Endothelial cell (in vitro differentiated cells): ENCODE data around the gene CNOT10. TPM values are rescaled to one million over a fixed set of nuclear protein-coding genes. Genes with fewer than 3 reads are reported as not detected.
"Not testable (repeated sequence)": the region's sequence is repeated elsewhere in the genome, so short reads cannot be mapped to it uniquely, and the experiment has no call there.

ENCODE experiments used
- DNase-seq: peaks from one replicate; pipeline ENCODE4 v3.0.0; 2021; ENCODE audit warnings: low spot score
- H3K27ac Mint-ChIP-seq: one replicate; pipeline ENCODE4 v1.8.0; 2021; ENCODE audit warnings: mixed read lengths, inconsistent platforms; ENCODE audit not compliant: unreplicated experiment
- H3K27me3 Mint-ChIP-seq: one replicate; pipeline ENCODE4 v1.8.0; 2021; ENCODE audit warnings: mild to moderate bottlenecking, moderate library complexity, mixed read lengths, inconsistent platforms; ENCODE audit not compliant: unreplicated experiment
- H3K36me3 Mint-ChIP-seq: one replicate; pipeline ENCODE4 v1.8.0; 2021; ENCODE audit warnings: mild to moderate bottlenecking, low read depth, mixed read lengths, inconsistent platforms; ENCODE audit not compliant: unreplicated experiment
- H3K4me1 Mint-ChIP-seq: one replicate; pipeline ENCODE4 v1.8.0; 2021; ENCODE audit warnings: mild to moderate bottlenecking, mixed read lengths, inconsistent platforms; ENCODE audit not compliant: unreplicated experiment
- H3K4me3 Mint-ChIP-seq: one replicate; pipeline ENCODE4 v1.8.0; 2021; ENCODE audit warnings: mild to moderate bottlenecking, mixed read lengths, inconsistent platforms; ENCODE audit not compliant: unreplicated experiment
- H3K9me3 Mint-ChIP-seq: one replicate; pipeline ENCODE4 v1.8.0; 2021; ENCODE audit warnings: mixed read lengths, inconsistent platforms; ENCODE audit not compliant: unreplicated experiment
- total RNA-seq: library from RNA; stranded (reverse); fragmentation: NEBNext Ultra II Directional; extraction: Animal tissue kit (Norgen Biotek cat#: 25700); gene quantifications from one replicate; pipeline ENCODE4 v1.2.1, GENCODE V29; 2021; ENCODE audit not compliant: unreplicated experiment
- TF ChIP-seq, protein P1 (sequence below): fragments of 200-600 bp; sonication (generic); IDR thresholded peaks from one replicate; pipeline ENCODE4 v1.5.0; 2021; ENCODE audit warnings: antibody characterized with exemption; ENCODE audit not compliant: unreplicated experiment

The CNOT10 gene
- total RNA-seq, 1 donor from 2014 or later: 42.1 TPM

DNA sequence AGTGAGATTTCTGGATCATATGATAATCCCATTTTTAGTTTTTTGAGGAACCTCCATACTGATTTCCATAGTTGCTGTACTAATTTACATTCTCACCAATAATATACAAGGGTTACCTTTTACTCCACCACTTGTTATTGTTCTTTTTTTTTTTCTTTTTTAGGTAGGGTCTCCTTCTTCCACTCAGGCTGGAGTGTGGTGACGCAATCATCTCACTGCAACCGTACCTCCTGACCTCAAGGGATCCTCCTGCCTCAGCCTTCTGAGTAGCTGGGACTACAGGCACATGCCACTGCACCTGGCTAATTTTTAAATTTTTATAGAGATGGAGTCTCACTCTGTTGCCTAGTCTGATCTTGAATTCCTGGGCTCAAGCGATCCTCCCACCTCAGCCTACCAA lies 24.4 kb upstream of the CNOT10 start:
- no peak for DNase-seq
- no peaks in the 10 kb centered on the region for H3K9me3 Mint-ChIP-seq
- H3K36me3 Mint-ChIP-seq: peaks cover 4% of the 10 kb centered on the region
- no peaks in the 10 kb centered on the region for H3K27me3 Mint-ChIP-seq
- H3K27ac Mint-ChIP-seq: no peak overlapping the region
- no peak overlapping the region for H3K4me3 Mint-ChIP-seq
- TF ChIP-seq, protein P1, sequence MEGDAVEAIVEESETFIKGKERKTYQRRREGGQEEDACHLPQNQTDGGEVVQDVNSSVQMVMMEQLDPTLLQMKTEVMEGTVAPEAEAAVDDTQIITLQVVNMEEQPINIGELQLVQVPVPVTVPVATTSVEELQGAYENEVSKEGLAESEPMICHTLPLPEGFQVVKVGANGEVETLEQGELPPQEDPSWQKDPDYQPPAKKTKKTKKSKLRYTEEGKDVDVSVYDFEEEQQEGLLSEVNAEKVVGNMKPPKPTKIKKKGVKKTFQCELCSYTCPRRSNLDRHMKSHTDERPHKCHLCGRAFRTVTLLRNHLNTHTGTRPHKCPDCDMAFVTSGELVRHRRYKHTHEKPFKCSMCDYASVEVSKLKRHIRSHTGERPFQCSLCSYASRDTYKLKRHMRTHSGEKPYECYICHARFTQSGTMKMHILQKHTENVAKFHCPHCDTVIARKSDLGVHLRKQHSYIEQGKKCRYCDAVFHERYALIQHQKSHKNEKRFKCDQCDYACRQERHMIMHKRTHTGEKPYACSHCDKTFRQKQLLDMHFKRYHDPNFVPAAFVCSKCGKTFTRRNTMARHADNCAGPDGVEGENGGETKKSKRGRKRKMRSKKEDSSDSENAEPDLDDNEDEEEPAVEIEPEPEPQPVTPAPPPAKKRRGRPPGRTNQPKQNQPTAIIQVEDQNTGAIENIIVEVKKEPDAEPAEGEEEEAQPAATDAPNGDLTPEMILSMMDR: no peak
- peaks cover 13% of the 10 kb centered on the region for H3K4me1 Mint-ChIP-seq

DNA sequence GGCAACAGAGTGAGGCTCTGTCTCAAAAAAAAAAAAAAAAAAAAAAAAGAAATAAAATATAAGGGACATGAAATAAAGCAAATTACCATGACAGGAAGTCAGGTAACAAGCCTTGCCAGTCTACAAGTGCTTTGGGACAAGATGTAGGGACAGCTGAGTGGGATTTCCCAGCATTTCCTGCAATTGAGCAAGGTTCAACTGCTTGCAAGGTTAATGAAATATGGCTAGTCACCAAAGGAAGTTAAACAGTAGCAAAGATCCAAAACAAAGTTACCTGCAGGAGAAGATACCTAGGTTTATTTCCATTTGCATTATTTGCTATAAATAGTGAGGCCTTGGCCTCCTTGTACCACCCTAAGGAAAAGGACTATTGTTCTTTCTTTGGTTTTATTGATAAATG lies 22.3 kb upstream of the CNOT10 start:
- Mint-ChIP-seq H3K36me3 (peaks cover 4% of the 10 kb centered on the region), H3K9me3 (no peaks in the 10 kb centered on the region), H3K27ac (peak overlapping the region; percentile 22), H3K4me3 (no peak overlapping the region), H3K4me1 (peaks cover 13% of the 10 kb centered on the region), H3K27me3 (no peaks in the 10 kb centered on the region)
- TF ChIP-seq, protein P1: no peak
- DNase-seq: no peak

DNA sequence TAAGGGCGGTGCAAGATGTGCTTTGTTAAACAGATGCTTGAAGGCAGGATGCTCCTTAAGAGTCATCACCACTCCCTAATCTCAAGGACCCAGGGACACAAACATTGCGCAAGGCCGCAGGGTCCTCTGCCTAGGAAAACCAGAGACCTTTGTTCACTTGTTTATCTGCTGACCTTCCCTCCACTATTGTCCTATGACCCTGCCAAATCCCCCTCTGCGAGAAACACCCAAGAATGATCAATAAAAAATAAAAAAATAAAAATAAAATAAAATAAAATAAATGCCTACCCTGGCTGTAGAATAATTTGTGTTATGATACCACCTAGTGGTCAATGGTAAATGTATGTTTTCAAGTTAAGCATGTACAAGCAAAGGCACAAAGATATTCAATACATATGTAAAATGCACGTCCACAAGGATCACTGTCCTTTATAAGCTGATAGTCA lies 20.3 kb upstream of the CNOT10 start:
- not testable (repeated sequence) for H3K36me3 Mint-ChIP-seq, H3K27ac Mint-ChIP-seq, H3K9me3 Mint-ChIP-seq, H3K4me3 Mint-ChIP-seq, H3K4me1 Mint-ChIP-seq, H3K27me3 Mint-ChIP-seq, DNase-seq
- TF ChIP-seq, protein P1: peak; percentile 77

DNA sequence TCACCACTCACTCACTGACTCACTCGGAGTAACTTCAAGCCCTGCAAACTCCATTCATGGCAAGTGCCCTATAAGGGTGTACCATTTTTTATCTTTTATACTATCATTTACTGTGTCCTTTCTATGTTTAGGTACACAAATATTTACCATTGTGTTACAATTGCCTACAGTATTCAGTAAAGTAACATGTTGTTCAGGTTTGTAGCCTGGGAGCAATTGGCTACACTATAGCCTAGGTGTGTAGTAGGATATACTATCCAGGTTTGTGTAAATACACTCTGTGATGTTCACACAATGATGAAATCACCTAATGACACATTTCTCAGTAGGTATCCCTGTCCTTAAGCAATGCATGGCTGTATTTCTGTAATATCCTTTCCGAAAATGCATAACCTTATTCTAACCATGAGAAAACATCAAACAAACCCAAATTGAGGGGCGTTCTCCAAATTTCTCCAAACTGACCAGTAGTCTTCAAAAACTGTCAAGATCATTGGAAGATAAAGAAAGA lies 17.9 kb upstream of the CNOT10 start:
- H3K36me3 Mint-ChIP-seq: peaks cover 4% of the 10 kb centered on the region
- TF ChIP-seq, protein P1: no peak
- H3K9me3 Mint-ChIP-seq: no peaks in the 10 kb centered on the region
- H3K27me3 Mint-ChIP-seq: peaks cover 1% of the 10 kb centered on the region
- H3K27ac Mint-ChIP-seq: no peak overlapping the region
- DNase-seq: no peak
- H3K4me3 Mint-ChIP-seq: no peak overlapping the region
- H3K4me1 Mint-ChIP-seq: peaks cover 9% of the 10 kb centered on the region

DNA sequence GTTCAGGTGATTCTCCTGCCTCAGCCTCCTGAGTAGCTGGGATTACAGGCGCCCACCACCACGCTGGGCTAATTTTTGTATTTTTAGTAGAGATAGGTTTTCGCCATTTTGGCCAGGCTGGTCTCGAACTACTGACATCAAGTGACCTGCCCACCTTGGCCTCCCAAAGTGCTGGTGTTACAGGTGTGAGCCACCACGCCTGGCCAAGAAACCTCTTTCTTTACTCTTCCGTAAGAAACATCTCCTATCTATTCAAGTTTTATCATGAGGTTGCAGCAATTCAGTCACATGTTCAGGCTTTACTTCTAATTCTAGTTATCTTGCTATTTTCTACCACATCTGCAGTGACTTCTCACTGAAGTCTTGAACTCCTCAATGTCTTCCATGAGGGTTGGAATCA lies 15.8 kb upstream of the CNOT10 start:
- not testable (repeated sequence) for H3K27me3 Mint-ChIP-seq, H3K36me3 Mint-ChIP-seq

DNA sequence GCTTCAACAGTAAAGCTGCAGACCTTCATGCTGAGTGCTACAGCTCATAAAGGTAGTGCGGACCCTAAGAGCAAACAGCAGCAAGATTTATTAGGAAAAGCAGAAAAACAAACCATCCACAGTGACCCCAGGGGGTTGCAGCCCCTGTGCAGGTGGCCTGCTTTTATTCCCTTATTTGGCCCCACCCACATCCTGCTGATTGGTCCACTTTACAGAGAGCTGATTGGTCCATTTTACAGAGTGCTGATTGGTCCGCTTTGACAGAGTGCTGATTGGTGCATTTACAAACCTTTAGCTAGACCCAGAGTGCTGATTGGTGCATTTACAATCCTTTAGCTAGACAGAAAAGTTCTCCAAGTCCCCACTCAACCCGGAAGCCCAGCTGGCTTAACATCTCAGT lies 11.3 kb upstream of the CNOT10 start:
- H3K4me3 Mint-ChIP-seq: peak overlapping the region; percentile 25
- not testable (repeated sequence) for H3K27me3 Mint-ChIP-seq, H3K36me3 Mint-ChIP-seq, H3K9me3 Mint-ChIP-seq, DNase-seq, H3K27ac Mint-ChIP-seq, H3K4me1 Mint-ChIP-seq

More for the DNA sequence above, 15.8 kb upstream of the CNOT10 start:
- not testable (repeated sequence) for H3K9me3 Mint-ChIP-seq, H3K4me1 Mint-ChIP-seq, H3K27ac Mint-ChIP-seq, H3K4me3 Mint-ChIP-seq, DNase-seq
